Right cardiac atrium (tissue), 5 donors: Measurements from ENCODE around the gene PTH1R. TPM values are rescaled to one million over a fixed set of nuclear protein-coding genes. Genes with fewer than 3 reads are reported as not detected.

Source experiments
- ATAC-seq, 2 donors: fragments of 200-7000 bp; cut with Tn5 transposase; one replicate each; pipeline versions ENCODE4 v1.8.0 to v1.9.1; 2020; ENCODE audit warnings: moderate library complexity in 2 of 2, mild to moderate bottlenecking in 1 of 2
- DNase-seq, 3 donors: peaks; one replicate each; pipeline ENCODE4 v3.0.0-alpha.2; 2020
- H3K27ac ChIP-seq: one replicate; pipeline ENCODE4 v1.5.1; 2013; ENCODE audit warnings: mild to moderate bottlenecking, low read length, control low read depth, moderate library complexity
- H3K27me3 ChIP-seq: one replicate; pipeline ENCODE4 v1.6.1; 2013; ENCODE audit not compliant: control insufficient read depth, insufficient read depth
- H3K4me1 ChIP-seq: one replicate; pipeline ENCODE4 v1.6.1; 2013; ENCODE audit warnings: low read length; ENCODE audit not compliant: control insufficient read depth, insufficient read depth
- H3K4me3 ChIP-seq: one replicate; pipeline ENCODE4 v1.5.1; 2013; ENCODE audit warnings: low read length, control low read depth
- H3K9me3 ChIP-seq: one replicate; pipeline ENCODE4 v1.6.1; 2013; ENCODE audit warnings: low read length; ENCODE audit not compliant: control insufficient read depth
- WGBS: extraction: QIAGEN DNeasy Blood & Tissue Kit; methylation state at CpG from one replicate; pipeline ENCODE4 v1.1.7; 2013; 5-methylcytosine and 5-hydroxymethylcytosine counted together
- intact Hi-C, 4 donors: fragments of 100-400 bp; cut with DNase I; formaldehyde crosslinking; loops; one replicate each; pipeline versions ENCODE4 v1.11.0 to v1.14.0; 2022 to 2023
- polyA plus RNA-seq: library from polyadenylated mRNA; stranded (reverse); fragments of 200-250 nt; gene quantifications from one replicate; pipeline ENCODE4 v1.2.3, GENCODE V29; 2013
- total RNA-seq, 4 donors: library from RNA; stranded (reverse); fragmentation: NEBNext Ultra II Directional; extraction: Animal tissue kit (Norgen Biotek cat#: 25700); gene quantifications; one replicate each; pipeline ENCODE4 v1.2.1, GENCODE V29; 2021
- donor health status: healthy with polysubstance abuse.
- donor health status: DM: no; HTN: yes; CAD: no.
- donor health status: DM: no; HTN: no; CAD: no.
- donor health status: DM: no; HTN: yes; CAD: no; lungs with severe emphysema.
- donor health status: DM: yes; HTN: yes; CAD: no.

PTH1R gene
- total and polyA plus RNA-seq, 5 donors = 9.3 to 18.5 (median 12.9) TPM

DNA sequence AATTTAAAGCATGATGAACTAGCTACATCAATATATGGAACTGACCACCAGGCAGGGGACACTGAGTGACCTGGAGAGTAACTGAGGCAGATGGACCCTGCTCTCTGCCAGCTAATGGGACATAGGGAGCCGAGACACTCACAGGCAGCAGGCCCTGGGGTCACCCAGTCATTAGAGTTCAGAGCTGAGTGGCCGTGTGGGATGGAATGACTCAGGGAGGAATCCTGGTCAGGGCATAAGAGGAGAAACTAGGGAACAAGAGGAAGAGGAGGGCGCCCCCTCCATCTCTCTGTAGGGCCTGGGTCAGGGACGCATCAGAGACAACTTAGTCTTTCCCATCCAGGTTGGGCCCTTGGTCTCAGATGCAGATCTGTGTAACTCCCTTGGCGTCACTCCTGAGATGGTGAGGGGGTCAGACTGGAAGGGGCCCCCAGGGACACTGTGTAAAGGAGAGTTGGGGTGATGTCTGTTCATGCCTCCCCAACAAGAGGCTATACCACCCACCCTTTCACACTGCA lies 59.3 kb downstream of the PTH1R start:
- Histone ChIP-seq H3K4me3 (no peak overlapping the region), H3K4me1 (peaks cover 49% of the 10 kb centered on the region), H3K27me3 (no peaks in the 10 kb centered on the region), H3K27ac (peak overlapping the region; percentile 50), H3K9me3 (no peaks in the 10 kb centered on the region)
- ATAC-seq (no peak), DNase-seq (no peak)
- intact Hi-C loops = loop anchor here in 2 of 4 donors (5.0 kb wide), 1 partner anchor 41 kb away; the partner anchor contains the start of genes CCDC12 (in 2 of the 2) and NBEAL2 (in 2 of the 2)
- 81% methylated on average over 5 of the region's 5 CpGs for WGBS

GRCh38 chr3:46938118-46938517 lies 60.6 kb downstream of the PTH1R start:
- Histone ChIP-seq H3K27ac (peak overlapping the region; percentile 72), H3K9me3 (no peaks in the 10 kb centered on the region), H3K4me1 (peaks cover 43% of the 10 kb centered on the region), H3K4me3 (no peak overlapping the region), H3K27me3 (no peaks in the 10 kb centered on the region)
- DNase-seq (no peak), ATAC-seq (no peak)
- 85% methylated on average over 2 of the region's 2 CpGs for WGBS
- intact Hi-C loops = loop anchor here in 2 of 4 donors (5.0 kb wide), 1 partner anchor 39 kb away; the partner anchor contains the start of genes CCDC12 (in 2 of the 2) and NBEAL2 (in 2 of the 2)

GRCh38 chr3:46939578-46940445 lies 62.3 kb downstream of the PTH1R start:
- no peak overlapping the region for H3K4me3 ChIP-seq
- intact Hi-C loops = loop anchor here in 2 of 4 donors (5.0 kb wide), 1 partner anchor 37 kb away; the partner anchor contains the start of genes CCDC12 (in 2 of the 2) and NBEAL2 (in 2 of the 2)
- no peaks in the 10 kb centered on the region for H3K27me3 ChIP-seq
- H3K4me1 ChIP-seq = peaks cover 45% of the 10 kb centered on the region
- H3K27ac ChIP-seq = peak overlapping the region; percentile 83
- WGBS = 65% methylated on average over 12 of the region's 12 CpGs
- DNase-seq = no peak
- H3K9me3 ChIP-seq = no peaks in the 10 kb centered on the region
- no peak for ATAC-seq

- no peak overlapping the region for H3K4me3 ChIP-seq
- H3K27me3 ChIP-seq = no peaks in the 10 kb centered on the region
- 88% methylated on average over 7 of the region's 7 CpGs for WGBS
- DNase-seq = no peak
- H3K4me1 ChIP-seq = peaks cover 44% of the 10 kb centered on the region
- no peak overlapping the region for H3K27ac ChIP-seq
- H3K9me3 ChIP-seq = no peaks in the 10 kb centered on the region
- intact Hi-C loops = no loop called here
- no peak for ATAC-seq
Observed at GRCh38 chr3:46942076-46942475, 64.6 kb downstream of the PTH1R start.

DNA sequence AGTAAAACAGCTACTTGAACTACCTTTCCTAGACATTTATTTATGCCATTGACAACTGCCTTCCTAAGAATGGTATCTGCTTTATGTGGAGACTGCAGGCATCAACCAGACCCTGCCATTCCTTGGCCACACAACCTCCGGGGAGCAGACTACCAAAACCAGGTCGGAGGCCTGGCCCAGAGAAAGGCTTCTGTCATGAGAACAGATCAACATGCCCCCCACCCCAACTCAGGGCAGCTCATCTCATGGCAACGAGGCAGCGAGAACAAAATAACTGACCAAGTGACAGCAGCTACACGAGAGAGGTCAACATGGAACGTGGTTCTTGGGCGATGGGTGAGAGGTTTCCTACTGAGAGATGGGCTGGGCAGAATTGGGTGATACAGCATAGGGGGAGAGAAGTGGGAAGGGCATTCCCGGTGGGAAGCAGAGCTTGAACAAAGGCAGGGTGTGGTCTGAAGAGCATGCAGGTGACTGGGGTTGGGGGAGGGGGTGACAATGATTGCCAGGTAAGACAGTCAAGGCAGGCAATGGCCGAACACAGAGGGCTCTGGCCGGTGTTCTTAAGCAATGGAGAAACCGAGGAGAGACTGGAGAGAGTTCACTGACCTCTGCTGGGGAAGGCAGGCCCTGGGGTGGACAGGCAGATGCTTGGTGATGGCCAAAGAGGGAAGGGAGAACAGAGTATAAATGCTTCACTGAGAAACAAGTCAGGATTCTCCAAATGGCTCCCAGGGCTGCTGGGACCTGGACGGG lies 65.1 kb downstream of the PTH1R start:
- WGBS = 84% methylated on average over 12 of the region's 12 CpGs
- no peaks in the 10 kb centered on the region for H3K9me3 ChIP-seq
- H3K27me3 ChIP-seq = no peaks in the 10 kb centered on the region
- DNase-seq (peak in 1 of 3 donors; percentile 33), ATAC-seq (no peak)
- H3K4me1 ChIP-seq = peaks cover 50% of the 10 kb centered on the region
- H3K27ac ChIP-seq = peak overlapping the region; percentile 81
- intact Hi-C loops = no loop called here
- no peak overlapping the region for H3K4me3 ChIP-seq

DNA sequence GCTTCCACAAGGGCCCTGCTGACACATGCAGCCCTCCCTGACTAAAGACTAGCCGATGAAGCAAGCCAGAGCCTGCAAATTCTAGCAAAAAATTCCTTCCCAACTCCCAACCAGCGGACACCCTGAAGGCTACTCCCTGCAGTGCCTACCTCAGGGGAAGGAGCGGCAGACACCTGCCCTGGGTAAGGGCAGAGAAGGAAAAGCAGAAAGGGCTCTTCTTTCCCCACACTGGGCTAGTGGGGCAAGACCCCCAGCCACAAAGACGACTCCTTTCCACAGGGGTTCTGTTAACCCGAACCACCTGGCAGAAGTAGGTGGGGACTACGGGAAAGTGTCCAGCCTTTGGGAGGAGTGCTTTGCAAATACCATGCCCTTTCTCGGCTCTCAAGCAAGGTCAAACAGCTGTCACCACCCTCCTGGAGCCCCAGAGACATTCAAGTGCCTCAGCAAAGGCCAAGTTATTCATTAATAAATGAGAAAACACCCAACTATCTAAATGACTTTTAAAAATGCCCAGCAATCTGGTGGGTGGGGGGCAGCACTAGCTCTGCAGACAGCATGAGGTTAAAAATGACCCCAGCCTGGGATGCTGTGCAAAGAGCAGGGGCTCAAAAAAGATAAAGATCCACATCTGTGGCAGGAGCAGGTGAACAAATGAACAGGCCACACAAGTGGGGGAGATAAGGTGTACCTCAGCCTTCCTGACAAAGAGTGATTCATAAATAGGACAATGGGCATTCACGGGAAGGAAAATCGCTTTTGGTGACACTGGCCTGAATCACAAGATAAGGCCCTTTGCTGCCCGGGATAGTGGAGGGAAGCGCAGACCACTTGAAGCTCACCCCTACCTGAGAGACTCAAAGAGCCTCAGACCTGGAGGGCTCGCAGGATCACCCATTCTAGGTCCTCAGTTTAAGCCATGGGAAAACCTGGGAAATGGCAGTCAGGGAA lies 66.0 kb downstream of the PTH1R start:
- Histone ChIP-seq H3K4me3 (no peak overlapping the region), H3K9me3 (no peaks in the 10 kb centered on the region), H3K27ac (peak overlapping the region; percentile 81), H3K4me1 (peaks cover 54% of the 10 kb centered on the region), H3K27me3 (no peaks in the 10 kb centered on the region)
- WGBS = 63% methylated on average over 12 of the region's 12 CpGs
- ATAC-seq (peak; percentile 9 to 16), DNase-seq (peak in 1 of 3 donors; percentile 62)
- intact Hi-C loops = no loop called here

GRCh38 chr3:46944191-46944590 lies 66.7 kb downstream of the PTH1R start:
- H3K9me3 ChIP-seq = no peaks in the 10 kb centered on the region
- intact Hi-C loops = no loop called here
- peaks cover 61% of the 10 kb centered on the region for H3K4me1 ChIP-seq
- WGBS = 71% methylated on average over 8 of the region's 8 CpGs
- no peaks in the 10 kb centered on the region for H3K27me3 ChIP-seq
- DNase-seq = peak in 1 of 3 donors; percentile 54
- no peak for ATAC-seq
- H3K27ac ChIP-seq = peak overlapping the region; percentile 81
- no peak overlapping the region for H3K4me3 ChIP-seq

- Histone ChIP-seq H3K27me3 (no peaks in the 10 kb centered on the region), H3K4me1 (peaks cover 59% of the 10 kb centered on the region), H3K4me3 (no peak overlapping the region), H3K9me3 (no peaks in the 10 kb centered on the region), H3K27ac (no peak overlapping the region)
- WGBS = 76% methylated on average over 6 of the region's 6 CpGs
- ATAC-seq (no peak), DNase-seq (peak in 1 of 3 donors; percentile 34)
- intact Hi-C loops = no loop called here
Observed at GRCh38 chr3:46946416-46946815, 68.9 kb downstream of the PTH1R start.

DNA sequence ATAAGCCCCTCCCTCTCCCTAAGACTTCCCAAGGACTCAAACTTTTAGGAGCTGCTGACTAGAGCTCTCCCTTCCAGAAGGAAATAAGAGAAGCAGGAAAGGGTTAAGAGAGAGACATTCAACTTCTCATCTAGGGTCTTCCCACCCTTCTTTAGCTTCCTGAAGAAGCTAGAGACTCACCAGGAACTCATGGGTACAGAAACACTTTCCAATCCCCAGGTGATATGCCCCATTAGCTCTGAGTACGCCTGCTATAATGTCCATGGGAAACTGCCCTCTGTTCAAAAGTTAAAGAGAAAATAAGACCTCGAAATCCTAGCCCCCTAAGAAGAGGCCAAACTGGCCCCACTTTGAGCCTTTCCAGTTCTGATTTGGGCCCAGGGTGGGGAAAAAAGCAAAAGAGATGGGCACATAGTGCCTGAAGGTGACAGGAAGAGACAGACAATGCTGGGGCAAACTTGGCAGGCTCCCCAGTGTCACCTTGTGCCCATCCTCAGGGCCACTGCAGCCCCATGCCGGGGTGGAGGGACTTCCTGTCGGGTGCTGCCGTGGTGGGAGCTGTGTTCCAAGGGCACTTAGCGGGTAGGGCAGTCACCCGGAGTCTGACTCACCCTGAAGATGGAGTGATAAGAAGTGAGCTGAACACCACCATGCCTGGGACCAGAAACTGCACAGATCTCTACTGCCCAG lies 69.5 kb downstream of the PTH1R start:
- peak in 2 of 3 donors; percentile 53 to 75 for DNase-seq
- Histone ChIP-seq H3K9me3 (no peaks in the 10 kb centered on the region), H3K27me3 (no peaks in the 10 kb centered on the region), H3K4me3 (no peak overlapping the region), H3K4me1 (peaks cover 59% of the 10 kb centered on the region), H3K27ac (peak overlapping the region; percentile 87)
- ATAC-seq = peak; percentile 12 to 20
- 47% methylated on average over 7 of the region's 7 CpGs for WGBS
- intact Hi-C loops = no loop called here

DNA sequence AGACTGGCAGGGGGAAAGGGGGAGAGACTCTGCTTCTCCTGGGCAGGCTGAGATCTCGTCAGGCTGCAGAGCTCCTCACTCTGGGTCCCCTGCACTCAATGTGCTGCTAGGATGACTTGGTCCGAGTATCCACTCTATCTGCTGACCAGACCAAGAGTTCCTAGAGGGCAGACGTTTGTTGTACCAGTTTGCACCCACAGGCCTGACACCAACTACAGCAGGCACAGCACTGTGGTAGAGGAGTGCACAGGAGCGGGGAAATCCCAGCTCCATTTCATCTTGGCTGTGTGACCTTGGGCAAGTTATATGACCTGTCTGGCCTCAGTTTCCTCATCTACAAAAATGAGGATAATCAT lies 70.0 kb downstream of the PTH1R start:
- H3K4me1 ChIP-seq = peaks cover 60% of the 10 kb centered on the region
- H3K4me3 ChIP-seq = no peak overlapping the region
- H3K27me3 ChIP-seq = no peaks in the 10 kb centered on the region
- H3K27ac ChIP-seq = peak overlapping the region; percentile 87
- 68% methylated on average over 4 of the region's 4 CpGs for WGBS
- ATAC-seq = no peak
- DNase-seq = no peak
- no peaks in the 10 kb centered on the region for H3K9me3 ChIP-seq
- intact Hi-C loops = no loop called here
